GM19025 (cell line): ENCODE data around the gene MMP17.
"Not testable (repeated sequence)": the region's sequence is repeated elsewhere in the genome, so short reads cannot be mapped to it uniquely, and the experiment has no call there.

Experiments
- ATAC-seq: cut with Tn5 transposase; IDR thresholded peaks from one replicate; pipeline ENCODE4 v1.9.1; 2021; ENCODE audit warnings: mild to moderate bottlenecking, low read depth, moderate library complexity; ENCODE audit not compliant: unreplicated experiment

MMP17 gene

DNA sequence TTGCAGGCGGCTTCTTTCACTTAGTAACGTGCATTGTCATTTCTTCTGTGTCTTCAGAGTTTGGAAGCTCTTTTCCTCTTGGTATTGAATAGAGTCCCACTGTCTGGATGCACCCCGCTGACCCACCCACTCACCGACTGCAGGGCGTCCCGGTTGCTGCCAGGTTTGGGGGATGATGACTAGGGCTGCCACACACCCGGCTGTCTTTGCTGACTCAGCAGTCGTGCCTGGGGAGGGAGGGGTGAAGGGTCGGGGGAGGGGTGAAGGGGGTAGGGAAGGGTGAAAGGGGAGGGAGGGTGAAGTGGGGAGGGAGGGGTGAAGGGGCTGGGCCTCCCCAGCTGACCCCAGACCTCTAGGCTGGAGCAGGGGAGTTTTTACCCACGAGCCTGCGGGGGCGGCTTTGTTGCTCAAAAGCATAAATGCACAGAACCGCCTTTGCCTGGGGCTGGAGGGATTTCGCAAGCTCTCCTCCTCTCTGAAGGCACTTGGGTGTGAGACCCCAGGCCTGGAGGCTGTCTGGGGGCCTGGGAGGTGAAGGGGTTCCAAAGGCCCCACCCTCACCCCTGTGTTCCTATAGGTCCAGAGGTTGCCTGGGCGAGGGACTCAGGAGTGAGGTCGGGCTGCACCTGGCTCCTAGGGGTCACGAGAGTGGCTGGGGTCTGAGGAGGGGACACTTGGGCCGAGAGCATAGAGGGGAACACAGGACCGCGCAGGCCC lies 35.0 kb downstream of the MMP17 start:
- ATAC-seq = no peak

DNA sequence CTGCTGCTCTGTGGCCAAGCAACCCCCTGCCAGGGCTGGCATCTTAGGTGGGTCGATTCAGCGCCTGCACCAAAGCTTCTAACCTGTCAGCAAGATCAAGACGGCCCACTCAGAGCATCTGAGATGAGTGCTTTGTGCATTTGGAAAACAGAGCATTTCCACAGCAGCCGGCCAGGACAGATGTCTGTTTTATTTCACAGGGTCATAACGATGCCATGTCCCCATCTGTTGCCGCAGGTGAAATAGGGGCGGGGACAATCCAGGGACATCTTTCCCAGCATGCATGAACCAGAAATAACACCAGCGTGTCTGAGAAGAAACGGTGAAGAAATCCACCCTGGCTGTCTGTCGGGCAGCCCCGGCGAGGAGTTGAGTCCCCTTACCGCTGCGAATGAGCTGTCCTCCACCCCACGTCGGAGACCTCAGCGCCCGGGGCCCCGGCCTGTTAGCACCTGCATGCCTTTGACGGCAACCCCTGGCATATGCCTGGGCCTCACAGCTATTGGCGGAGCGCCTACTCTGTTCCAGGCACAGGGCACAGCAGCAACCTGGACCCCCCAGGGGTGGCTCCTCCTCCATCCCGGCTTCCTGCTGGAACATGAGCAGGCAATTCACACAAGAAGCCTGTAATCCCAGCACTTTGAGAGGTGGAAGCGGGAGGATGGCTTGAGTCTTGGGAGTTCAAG lies 35.7 kb downstream of the MMP17 start:
- no peak for ATAC-seq

GRCh38 chr12:131864469-131864868 lies 36.3 kb downstream of the MMP17 start:
- ATAC-seq = no peak

GRCh38 chr12:131865180-131865875 lies 37.1 kb downstream of the MMP17 start:
- ATAC-seq = no peak

DNA sequence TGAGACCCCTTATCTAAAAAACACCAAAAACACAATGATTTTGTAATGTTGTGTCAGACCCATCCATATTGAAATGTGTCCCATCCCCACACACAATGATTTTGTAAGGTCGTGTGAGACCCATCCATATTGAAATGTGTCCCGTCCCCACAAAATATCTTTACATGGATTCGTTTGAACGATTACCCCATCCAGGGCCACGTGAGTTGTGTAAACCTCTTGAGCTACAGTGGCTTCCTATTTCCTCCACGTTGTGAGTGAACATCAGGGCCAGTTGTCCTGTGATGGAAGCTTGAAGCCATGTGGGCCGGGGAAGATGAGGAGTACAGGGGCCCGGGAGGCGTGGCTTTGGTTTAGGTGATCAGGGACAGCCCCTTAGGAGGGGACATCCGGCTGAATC lies 39.3 kb downstream of the MMP17 start:
- ATAC-seq = no peak

DNA sequence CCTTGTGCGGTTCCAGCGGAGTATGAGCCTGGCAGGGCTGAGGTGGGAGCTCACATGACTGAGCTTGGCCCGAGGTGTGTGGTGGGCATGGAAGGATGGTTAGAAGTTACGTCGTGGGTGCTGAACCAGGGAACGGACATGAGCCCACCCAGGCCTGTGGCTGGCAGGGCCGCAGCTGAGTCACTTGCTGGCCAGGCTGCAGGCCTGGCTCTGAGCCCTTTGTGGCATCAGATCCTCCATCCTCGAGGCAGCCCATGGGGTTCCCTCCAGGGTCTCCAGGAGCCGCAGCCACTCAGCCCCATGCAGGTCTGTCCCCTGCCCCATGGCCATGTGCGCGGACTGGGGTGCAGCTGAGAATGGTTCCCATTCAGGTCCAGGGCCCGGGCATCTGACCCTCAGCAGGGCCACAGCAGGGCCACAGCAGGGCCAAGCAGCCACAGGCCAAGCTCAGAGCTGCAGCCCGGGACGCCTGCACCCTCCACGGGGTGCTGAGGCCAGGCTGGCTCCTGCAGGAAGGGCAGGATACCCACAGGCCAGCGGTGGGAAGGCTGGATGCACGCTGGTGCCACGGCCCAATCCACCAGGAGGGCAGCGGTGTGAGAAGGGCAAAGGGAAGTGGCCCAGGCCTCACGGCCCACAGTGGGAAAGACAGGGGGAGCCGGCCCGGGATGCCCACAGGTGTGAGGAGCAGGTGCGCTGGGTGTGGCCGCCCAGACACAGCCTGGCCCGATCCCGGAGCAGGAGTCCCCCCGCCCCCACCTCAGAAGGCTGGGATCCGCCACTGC lies 39.9 kb downstream of the MMP17 start:
- no peak for ATAC-seq

- ATAC-seq = no peak
These were observed 41.8 kb downstream of the MMP17 start for GRCh38 chr12:131869871-131870418.

- no peak for ATAC-seq
These were observed 43.5 kb downstream of the MMP17 start for GRCh38 chr12:131871677-131872076.

DNA sequence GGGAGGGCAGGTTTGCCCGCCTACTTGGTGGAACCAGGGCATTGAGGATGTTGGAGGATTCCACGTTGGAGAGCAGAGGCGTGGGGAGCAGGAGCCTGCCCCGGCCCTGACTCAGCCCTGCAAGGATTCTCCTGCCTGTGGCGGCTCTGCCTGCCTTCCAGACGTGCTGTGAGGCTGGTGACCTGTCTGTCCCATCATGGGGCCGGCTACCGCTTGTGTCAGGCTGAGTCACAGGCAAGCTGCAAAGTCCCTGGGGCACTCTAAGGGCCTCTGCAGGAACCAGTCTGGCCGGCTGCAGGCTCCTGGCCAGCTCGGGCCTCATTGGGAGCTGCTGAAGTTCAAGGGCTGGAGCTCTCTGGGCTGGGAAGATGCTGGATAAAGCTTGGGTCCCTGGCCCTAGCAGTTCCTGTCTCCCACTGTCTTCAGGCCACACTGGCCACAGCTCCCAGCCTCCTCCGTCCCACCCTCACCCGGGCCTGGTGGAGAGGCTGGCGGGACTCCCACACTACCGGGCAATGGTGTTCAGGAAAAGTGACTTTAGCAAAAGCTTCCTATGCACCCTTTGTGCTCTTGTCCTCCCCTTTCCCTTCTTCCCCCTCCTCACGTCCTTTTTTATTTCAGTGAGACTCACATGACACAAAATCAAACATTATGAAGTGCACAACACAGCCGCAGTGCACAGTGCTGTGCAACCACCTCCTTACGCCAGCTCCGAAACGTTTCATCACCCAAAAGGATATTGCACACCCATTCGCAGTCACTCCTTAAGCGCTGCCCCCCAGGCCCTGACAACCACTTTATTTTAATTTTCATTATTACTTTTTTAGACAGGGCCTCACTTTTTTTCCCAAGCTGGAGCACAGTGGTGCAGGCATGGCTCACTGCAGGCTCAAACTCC lies 44.2 kb downstream of the MMP17 start:
- ATAC-seq = no peak

DNA sequence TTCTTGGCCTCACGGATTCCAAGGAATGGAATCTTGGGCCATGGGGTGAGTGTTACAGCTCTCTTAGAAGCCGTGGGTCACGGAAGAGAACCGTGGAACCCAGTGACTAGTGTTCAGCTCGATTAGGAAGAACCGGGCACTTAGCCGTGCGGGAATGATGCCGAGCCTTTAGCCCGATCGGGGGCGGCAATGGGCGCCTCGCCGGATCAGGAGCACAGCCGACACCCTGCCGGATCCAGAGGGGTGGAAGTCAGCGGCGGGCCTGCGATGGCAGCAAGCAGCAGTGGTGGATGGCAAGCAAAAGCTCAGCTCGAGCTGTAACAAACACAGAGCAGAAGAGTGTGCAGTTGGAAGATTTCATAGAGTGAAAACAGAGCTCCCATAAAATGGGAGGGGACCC lies 45.1 kb downstream of the MMP17 start:
- ATAC-seq = no peak

DNA sequence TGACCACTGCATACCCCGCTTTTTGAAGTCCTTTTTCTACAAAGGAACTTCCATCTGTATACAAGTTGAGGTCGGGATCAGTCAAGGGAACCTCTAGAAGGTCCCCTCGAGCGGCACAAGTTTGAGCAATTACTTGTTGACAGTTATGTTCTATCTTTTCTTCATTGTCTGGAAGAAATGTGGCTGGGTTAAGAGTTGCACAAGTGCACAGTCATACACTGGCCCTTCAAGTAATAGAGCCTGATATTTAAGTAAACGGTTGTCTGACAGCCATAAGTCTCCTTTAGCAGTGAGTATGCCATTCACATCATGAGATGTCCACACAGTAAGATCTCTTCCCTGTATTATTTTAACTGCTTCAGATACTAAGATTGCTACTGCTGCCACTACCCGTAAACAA lies 46.8 kb downstream of the MMP17 start:
- not testable (repeated sequence) for ATAC-seq

DNA sequence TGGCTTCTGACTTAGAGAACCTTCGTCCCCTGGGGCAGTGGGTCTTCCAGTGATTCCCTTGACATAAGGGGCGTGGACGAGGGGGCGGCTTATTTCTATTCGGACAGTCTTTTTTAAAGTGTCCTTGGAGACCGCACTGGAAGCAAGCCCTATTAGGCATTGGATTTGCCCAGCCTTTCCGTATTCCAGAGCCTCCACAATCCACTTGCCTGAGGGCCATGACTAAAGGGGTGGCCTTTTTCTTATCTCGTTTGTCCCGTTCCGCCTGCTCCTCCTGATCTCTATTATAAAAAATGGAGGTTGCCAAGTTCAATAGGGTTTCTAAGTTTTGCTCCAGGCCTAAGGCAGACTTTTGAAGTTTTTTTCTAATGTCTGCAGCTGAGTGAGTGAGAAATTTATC lies 49.0 kb downstream of the MMP17 start:
- ATAC-seq = not testable (repeated sequence)

GRCh38 chr12:131878436-131878835 lies 50.2 kb downstream of the MMP17 start:
- ATAC-seq = not testable (repeated sequence)

- no peak for ATAC-seq
These were observed 54.8 kb downstream of the MMP17 start for GRCh38 chr12:131882804-131883520.

DNA sequence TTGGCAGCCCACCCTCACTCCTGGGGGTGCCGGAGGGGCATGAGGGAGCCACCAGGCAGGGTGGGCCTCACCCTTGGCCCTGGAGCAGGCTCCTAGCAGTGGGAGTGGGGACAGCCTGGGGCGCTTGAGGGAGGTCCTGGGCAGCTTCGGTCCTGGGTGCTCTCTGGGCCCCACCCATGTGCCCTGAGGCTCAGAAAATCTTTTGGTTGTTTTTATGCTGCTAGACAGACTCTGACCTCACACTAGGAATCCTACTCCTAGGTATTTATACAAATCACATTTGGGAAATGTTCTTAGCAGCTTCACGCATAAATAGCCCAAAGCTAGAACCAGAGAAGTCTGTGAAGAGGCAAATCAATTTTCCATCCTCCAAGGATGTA lies 55.3 kb downstream of the MMP17 start:
- no peak for ATAC-seq

DNA sequence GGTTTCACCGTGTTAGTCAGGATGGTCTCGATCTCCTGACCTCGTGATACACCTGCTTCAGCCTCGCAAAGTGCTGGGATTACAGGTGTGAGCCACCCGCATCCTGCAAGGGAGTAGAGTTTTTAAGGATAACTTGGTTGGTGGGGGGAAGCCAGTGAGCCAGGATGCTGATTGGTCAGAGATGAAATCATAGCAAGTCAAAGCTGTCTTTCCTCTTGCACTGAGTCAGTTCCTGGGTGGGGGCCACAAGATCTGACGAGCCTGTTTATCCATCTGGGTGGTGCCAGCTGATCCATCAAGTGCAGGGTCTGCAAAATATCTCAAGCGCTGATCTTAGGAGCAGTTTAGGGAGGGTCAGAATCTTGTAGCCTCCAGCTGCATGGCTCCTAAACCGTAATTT lies 56.9 kb downstream of the MMP17 start:
- not testable (repeated sequence) for ATAC-seq

GRCh38 chr12:131885543-131886057 lies 57.4 kb downstream of the MMP17 start:
- no peak for ATAC-seq

DNA sequence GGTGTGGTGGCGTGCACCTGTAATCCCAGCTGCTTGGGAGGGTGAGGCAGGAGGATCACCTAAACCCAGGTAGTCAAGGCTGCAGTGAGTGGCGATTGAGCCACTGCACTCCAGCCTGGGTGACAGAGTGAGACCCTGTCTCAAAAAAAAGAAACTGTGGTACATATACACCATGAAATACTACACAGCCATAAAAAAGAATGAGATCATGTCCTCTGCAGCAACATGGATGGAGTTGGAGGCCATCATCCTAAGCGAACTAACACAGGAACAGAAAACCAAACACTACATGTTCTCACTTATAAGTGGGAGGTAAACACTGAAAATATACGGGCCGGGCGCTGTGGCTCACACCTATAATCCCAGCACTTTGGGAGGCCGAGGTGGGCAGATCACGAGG lies 63.5 kb downstream of the MMP17 start:
- not testable (repeated sequence) for ATAC-seq
